AG08395 (cell line): ENCODE data around the gene ABCD4.
"Not testable (repeated sequence)": the region's sequence is repeated elsewhere in the genome, so short reads cannot be mapped to it uniquely, and the experiment has no call there.

Experiments used
- DNase-seq: peaks from one replicate; pipeline ENCODE4 v3.0.0; 2012; ENCODE audit warnings: mixed read lengths, low spot score

ABCD4 gene

GRCh38 chr14:74302634-74303569 is at the start of gene ABCD4:
TSS of gene ABCD4 (minus strand) at chr14:74302934. CDS start at chr14:74302912, 22 bp downstream.
- peak; percentile 93 for DNase-seq

- DNase-seq = no peak
Measured at GRCh38 chr14:74350928-74351323, 48.2 kb upstream of the ABCD4 start.

- no peak for DNase-seq
Measured at GRCh38 chr14:74350211-74350927, 47.6 kb upstream of the ABCD4 start.

- DNase-seq = no peak
Measured at GRCh38 chr14:74349757-74350156, 47.0 kb upstream of the ABCD4 start.

- DNase-seq = no peak
Measured at GRCh38 chr14:74348735-74349463, 46.2 kb upstream of the ABCD4 start.

GRCh38 chr14:74348241-74348734 is 45.6 kb upstream of the ABCD4 start, which contains the start of gene VRTN:
TSS of gene VRTN (plus strand) at chr14:74348471. CDS start at chr14:74356784, 8,313 bp downstream.
- DNase-seq = no peak

GRCh38 chr14:74347795-74348100 is 45.0 kb upstream of the ABCD4 start:
- DNase-seq = no peak

GRCh38 chr14:74347097-74347794 is 44.5 kb upstream of the ABCD4 start:
- DNase-seq = no peak

GRCh38 chr14:74346341-74346740 is 43.6 kb upstream of the ABCD4 start:
- DNase-seq = no peak

GRCh38 chr14:74333909-74334308 is 31.2 kb upstream of the ABCD4 start:
- peak; percentile 64 for DNase-seq

GRCh38 chr14:74329950-74330552 is 27.3 kb upstream of the ABCD4 start:
- DNase-seq = not testable (repeated sequence)

GRCh38 chr14:74326369-74327152 is 23.8 kb upstream of the ABCD4 start:
- no peak for DNase-seq

GRCh38 chr14:74325446-74325845 is 22.7 kb upstream of the ABCD4 start:
- DNase-seq = no peak

- peak; percentile 74 for DNase-seq
Measured at GRCh38 chr14:74324931-74325361, 22.2 kb upstream of the ABCD4 start.

GRCh38 chr14:74314576-74314975 is 11.8 kb upstream of the ABCD4 start:
- no peak for DNase-seq

- DNase-seq = no peak
Measured at GRCh38 chr14:74313601-74314000, 10.9 kb upstream of the ABCD4 start.

- DNase-seq = no peak
Measured at GRCh38 chr14:74312161-74312560, 9.4 kb upstream of the ABCD4 start.

GRCh38 chr14:74309125-74310022 is 6.6 kb upstream of the ABCD4 start:
- DNase-seq = no peak

GRCh38 chr14:74308695-74309094 is 6.0 kb upstream of the ABCD4 start:
- no peak for DNase-seq
